SK-N-MC (cell line): Measurements from ENCODE around the gene RELN.

Source experiments
- DNase-seq: peaks from one replicate; pipeline ENCODE4 v3.0.0-alpha.2; 2011; ENCODE audit warnings: low read depth, low spot score
- H3K27ac ChIP-seq: fragments of 200-600 bp; sonication (generic); 2 replicates; pipeline ENCODE4 v1.5.1; 2016; ENCODE audit warnings: mixed run types
- H3K36me3 ChIP-seq: fragments of 200-600 bp; sonication (generic); 2 replicates; pipeline ENCODE4 v1.6.1; 2017; ENCODE audit warnings: antibody characterized with exemption, low read length, mixed read lengths; ENCODE audit not compliant: insufficient read depth
- H3K4me3 ChIP-seq: fragments of 200-600 bp; sonication (generic); 2 replicates; pipeline ENCODE4 v1.5.1; 2016
- H3K9ac ChIP-seq: fragments of 200-600 bp; sonication (generic); 2 replicates; pipeline ENCODE4 v1.8.0; 2017; ENCODE audit warnings: mixed run types, mixed read lengths; ENCODE audit not compliant: insufficient read length
- H3K9me3 ChIP-seq: fragments of 200-600 bp; sonication (generic); 2 replicates; pipeline ENCODE4 v1.6.1; 2017; ENCODE audit warnings: low read depth, mild to moderate bottlenecking, antibody characterized with exemption, low read length, moderate library complexity, mixed read lengths
- EZH2 ChIP-seq: fragments of 200-600 bp; sonication (generic); IDR thresholded peaks from one replicate; pipeline ENCODE4 v1.6.1; 2017; ENCODE audit warnings: antibody characterized with exemption
- FOXP2 ChIP-seq: optimal IDR thresholded peaks from 2 replicates; pipeline ENCODE3; 2011; ENCODE audit warnings: mild to moderate bottlenecking, moderate library complexity; ENCODE audit not compliant: insufficient read depth; ENCODE audit errors: extremely low read length, control extremely low read depth
- POLR2AphosphoS5 ChIP-seq: IDR thresholded peaks from 2 replicates; pipeline ENCODE4 v1.6.1; 2012; ENCODE audit warnings: mild to moderate bottlenecking, low read depth, low read length, borderline replicate concordance

RELN gene

GRCh38 chr7:103649052-103649451 is 340.4 kb downstream of the RELN start:
- no peak for TF ChIP-seq POLR2AphosphoS5
- TF ChIP-seq FOXP2 = no peak
- no peak for TF ChIP-seq EZH2
- no peak overlapping the region for H3K27ac ChIP-seq
- DNase-seq = no peak
- no peaks in the 10 kb centered on the region for H3K9me3 ChIP-seq
- no peaks in the 10 kb centered on the region for H3K36me3 ChIP-seq
- no peak overlapping the region for H3K9ac ChIP-seq
- no peak overlapping the region for H3K4me3 ChIP-seq

GRCh38 chr7:103648135-103648534 is 341.3 kb downstream of the RELN start:
- no peaks in the 10 kb centered on the region for H3K36me3 ChIP-seq
- no peak for DNase-seq
- no peak for TF ChIP-seq EZH2
- TF ChIP-seq POLR2AphosphoS5 = no peak
- no peak for TF ChIP-seq FOXP2
- H3K4me3 ChIP-seq = no peak overlapping the region
- no peak overlapping the region for H3K27ac ChIP-seq
- no peaks in the 10 kb centered on the region for H3K9me3 ChIP-seq
- H3K9ac ChIP-seq = no peak overlapping the region

GRCh38 chr7:103644319-103644718 is 345.1 kb downstream of the RELN start:
- no peaks in the 10 kb centered on the region for H3K36me3 ChIP-seq
- no peak overlapping the region for H3K27ac ChIP-seq
- no peak overlapping the region for H3K9ac ChIP-seq
- no peak for DNase-seq
- H3K9me3 ChIP-seq = no peaks in the 10 kb centered on the region
- H3K4me3 ChIP-seq = no peak overlapping the region
- no peak for TF ChIP-seq EZH2
- TF ChIP-seq FOXP2 = no peak
- TF ChIP-seq POLR2AphosphoS5 = no peak

GRCh38 chr7:103640031-103640779 is 349.3 kb downstream of the RELN start:
- no peak for DNase-seq

GRCh38 chr7:103637726-103638125 is 351.7 kb downstream of the RELN start:
- Histone ChIP-seq H3K27ac (no peak overlapping the region), H3K9ac (no peak overlapping the region), H3K36me3 (no peaks in the 10 kb centered on the region), H3K4me3 (no peak overlapping the region), H3K9me3 (no peaks in the 10 kb centered on the region)
- TF ChIP-seq POLR2AphosphoS5 (no peak), EZH2 (no peak), FOXP2 (no peak)
- no peak for DNase-seq

More at GRCh38 chr7:103640031-103640779, 349.3 kb downstream of the RELN start:
- H3K27ac ChIP-seq = no peak overlapping the region
- H3K4me3 ChIP-seq = no peak overlapping the region
- H3K36me3 ChIP-seq = no peaks in the 10 kb centered on the region
- no peak overlapping the region for H3K9ac ChIP-seq
- H3K9me3 ChIP-seq = no peaks in the 10 kb centered on the region
- no peak for TF ChIP-seq POLR2AphosphoS5
- no peak for TF ChIP-seq EZH2
- TF ChIP-seq FOXP2 = no peak

- H3K9me3 ChIP-seq = no peaks in the 10 kb centered on the region
- no peak overlapping the region for H3K27ac ChIP-seq
- DNase-seq = no peak
- TF ChIP-seq POLR2AphosphoS5 = no peak
- no peak for TF ChIP-seq FOXP2
- no peak for TF ChIP-seq EZH2
- no peak overlapping the region for H3K4me3 ChIP-seq
- no peaks in the 10 kb centered on the region for H3K36me3 ChIP-seq
- H3K9ac ChIP-seq = no peak overlapping the region
Measured at GRCh38 chr7:103637094-103637493, 352.4 kb downstream of the RELN start.

- H3K36me3 ChIP-seq = no peaks in the 10 kb centered on the region
- no peaks in the 10 kb centered on the region for H3K9me3 ChIP-seq
- DNase-seq = no peak
- TF ChIP-seq POLR2AphosphoS5 = no peak
- TF ChIP-seq EZH2 = no peak
- no peak for TF ChIP-seq FOXP2
- no peak overlapping the region for H3K4me3 ChIP-seq
- H3K9ac ChIP-seq = no peak overlapping the region
- no peak overlapping the region for H3K27ac ChIP-seq
Measured at GRCh38 chr7:103636153-103636552, 353.3 kb downstream of the RELN start.

GRCh38 chr7:103632972-103633371 is 356.5 kb downstream of the RELN start:
- Histone ChIP-seq H3K27ac (no peak overlapping the region), H3K9ac (no peak overlapping the region), H3K4me3 (no peak overlapping the region), H3K9me3 (no peaks in the 10 kb centered on the region), H3K36me3 (no peaks in the 10 kb centered on the region)
- DNase-seq = no peak
- TF ChIP-seq EZH2 (no peak), POLR2AphosphoS5 (no peak), FOXP2 (no peak)
